GM23338 (cell line): ENCODE measurements around the gene DPM1. TPM values are rescaled to one million over a fixed set of nuclear protein-coding genes. Genes with fewer than 3 reads are reported as not detected.

Source experiments
- ATAC-seq: fragments of 200-7000 bp; cut with Tn5 transposase; 3 replicates; pipeline ENCODE4 v1.9.1; 2020
- DNase-seq: peaks from one replicate; pipeline ENCODE4 v3.0.0-alpha.2; 2015; ENCODE audit warnings: low spot score
- H2AFZ ChIP-seq: fragments of 200-600 bp; sonication (generic); 2 replicates; pipeline ENCODE4 v1.8.0; 2016; ENCODE audit warnings: antibody characterized with exemption, mild to moderate bottlenecking, moderate library complexity
- H3F3A ChIP-seq: fragments of 200-600 bp; sonication (generic); replicated peaks from 2 replicates; pipeline ENCODE4 v1.8.0; 2017; ENCODE audit warnings: antibody characterized with exemption, mixed run types, low read depth
- H3K27ac ChIP-seq: fragments of 200-600 bp; sonication (generic); 2 replicates; pipeline ENCODE4 v1.6.1; 2016; ENCODE audit warnings: low read depth
- H3K27me3 ChIP-seq: fragments of 200-600 bp; sonication (generic); 2 replicates; pipeline ENCODE4 v1.8.0; 2016; ENCODE audit warnings: mild to moderate bottlenecking, mixed run types, moderate library complexity; ENCODE audit not compliant: insufficient read depth
- H3K36me3 ChIP-seq: fragments of 200-600 bp; sonication (generic); 2 replicates; pipeline ENCODE4 v1.8.0; 2016; ENCODE audit warnings: mild to moderate bottlenecking; ENCODE audit not compliant: insufficient read depth
- H3K4me1 ChIP-seq: fragments of 200-600 bp; sonication (generic); 2 replicates; pipeline ENCODE4 v1.8.0; 2016; ENCODE audit warnings: mild to moderate bottlenecking, moderate library complexity; ENCODE audit not compliant: insufficient read depth
- H3K4me2 ChIP-seq: fragments of 200-600 bp; sonication (generic); 2 replicates; pipeline ENCODE4 v1.7.1; 2017; ENCODE audit warnings: mixed run types
- H3K4me3 ChIP-seq: fragments of 200-600 bp; sonication (generic); 2 replicates; pipeline ENCODE4 v1.6.1; 2016; ENCODE audit warnings: mixed run types
- H3K79me2 ChIP-seq: fragments of 200-600 bp; sonication (generic); replicated peaks from 2 replicates; pipeline ENCODE4 v1.8.0; 2017; ENCODE audit warnings: mild to moderate bottlenecking; ENCODE audit not compliant: insufficient read depth
- H3K9me2 ChIP-seq: fragments of 200-600 bp; sonication (generic); 2 replicates; pipeline ENCODE4 v1.8.0; 2017; ENCODE audit not compliant: insufficient read depth
- H4K20me1 ChIP-seq: fragments of 200-600 bp; sonication (generic); replicated peaks from 2 replicates; pipeline ENCODE4 v1.8.0; 2017; ENCODE audit warnings: mild to moderate bottlenecking; ENCODE audit not compliant: insufficient read depth
- H3K27ac Mint-ChIP-seq: 2 replicates; pipeline ENCODE4 v1.8.0; 2020; ENCODE audit warnings: inconsistent platforms, mild to moderate bottlenecking, moderate library complexity, mixed read lengths
- H3K27me3 Mint-ChIP-seq: 3 replicates; pipeline ENCODE4 v1.8.0; 2022; ENCODE audit warnings: low read depth, mild to moderate bottlenecking, moderate library complexity, mixed read lengths, inconsistent platforms; ENCODE audit not compliant: insufficient read depth, poor library complexity
- H3K36me3 Mint-ChIP-seq: 3 replicates; pipeline ENCODE4 v1.8.0; 2021; ENCODE audit warnings: low read depth, mild to moderate bottlenecking, inconsistent platforms, moderate library complexity, mixed read lengths
- H3K4me1 Mint-ChIP-seq: 3 replicates; pipeline ENCODE4 v1.8.0; 2020; ENCODE audit warnings: mild to moderate bottlenecking, inconsistent platforms, mixed read lengths
- H3K4me3 Mint-ChIP-seq: 3 replicates; pipeline ENCODE4 v1.8.0; 2021; ENCODE audit warnings: moderate library complexity, mild to moderate bottlenecking, inconsistent platforms, mixed read lengths
- H3K9me3 Mint-ChIP-seq: 3 replicates; pipeline ENCODE4 v1.8.0; 2020; ENCODE audit warnings: moderate library complexity, mild to moderate bottlenecking, inconsistent platforms, mixed read lengths
- CREB1 ChIP-seq: fragments of 250-450 bp; sonication (Bioruptor Pico); IDR thresholded peaks from 2 replicates; pipeline ENCODE4 v1.5.0; 2020; ENCODE audit warnings: low read depth, mild to moderate bottlenecking, moderate library complexity
- CTCF ChIP-seq, 2 experiments: fragments of 200-600 bp in 1 of 2; sonication (generic) in 1 of 2; conservative IDR thresholded peaks; 2 replicates each; pipeline versions ENCODE4 v1.5.1 to v1.6.1; 2016 to 2017; ENCODE audit warnings: antibody characterized with exemption in 2 of 2, low read depth in 2 of 2, mild to moderate bottlenecking in 2 of 2, moderate library complexity in 1 of 2
- JUNB ChIP-seq: IDR thresholded peaks from one replicate; pipeline ENCODE4 v1.6.1; 2016; ENCODE audit warnings: antibody characterized with exemption; ENCODE audit not compliant: unreplicated experiment
- NANOG ChIP-seq: IDR thresholded peaks from 2 replicates; pipeline ENCODE4 v1.6.1; 2016; ENCODE audit warnings: antibody characterized with exemption, borderline replicate concordance
- POLR2AphosphoS5 ChIP-seq: IDR thresholded peaks from 2 replicates; pipeline ENCODE4 v1.6.1; 2016; ENCODE audit warnings: antibody characterized with exemption, low read depth
- REST ChIP-seq: IDR thresholded peaks from one replicate; pipeline ENCODE4 v1.6.1; 2018; ENCODE audit warnings: antibody characterized with exemption; ENCODE audit not compliant: unreplicated experiment
- STAT1 ChIP-seq: IDR thresholded peaks from one replicate; pipeline ENCODE4 v1.6.1; 2016; ENCODE audit warnings: antibody characterized with exemption; ENCODE audit not compliant: unreplicated experiment
- ZNF114 ChIP-seq: fragments of 250-450 bp; sonication (Bioruptor Pico); IDR thresholded peaks from 2 replicates; pipeline ENCODE4 v1.5.0; 2020; ENCODE audit warnings: mild to moderate bottlenecking, moderate library complexity
- ZNF331 ChIP-seq: fragments of 250-450 bp; sonication (Bioruptor Pico); IDR thresholded peaks from 2 replicates; pipeline ENCODE4 v1.5.0; 2020; ENCODE audit warnings: low read depth, mild to moderate bottlenecking, moderate library complexity
- polyA plus RNA-seq: library from polyadenylated mRNA; unstranded; fragments of >200 nt; fragmentation: Nextera tagmentation; extraction: Ambion mirVana; gene quantifications from 2 replicates; pipeline ENCODE4 v1.2.1, GENCODE V29; 2016
- total RNA-seq: library from RNA; depleted of rRNA; stranded (reverse); fragments of >200 nt; shearing (Covaris generic); gene quantifications from 2 replicates; pipeline ENCODE4 v1.2.3, GENCODE V29; 2014
- TF ChIP-seq, protein P1 (sequence below): fragments of 250-450 bp; sonication (Bioruptor Pico); IDR thresholded peaks from 2 replicates; pipeline ENCODE4 v1.5.0; 2020; ENCODE audit warnings: mild to moderate bottlenecking, moderate library complexity

The DPM1 gene
- total and polyA plus RNA-seq, 2 experiments from 2014 or later, result 71.7 to 130 TPM

- TF ChIP-seq CTCF (conservative IDR thresholded peaks at IDR 0.05; ENCODE audit: low read depth in 2 of 2) (no peak), ZNF331 (CRISPR knock-in tag) (no peak), NANOG (no peak), CREB1 (CRISPR knock-in tag) (no peak), REST (no peak), POLR2AphosphoS5 (no peak)
Observed at GRCh38 chr20:50957276-50957675, 1.1 kb downstream of the DPM1 start (continued).

DNA sequence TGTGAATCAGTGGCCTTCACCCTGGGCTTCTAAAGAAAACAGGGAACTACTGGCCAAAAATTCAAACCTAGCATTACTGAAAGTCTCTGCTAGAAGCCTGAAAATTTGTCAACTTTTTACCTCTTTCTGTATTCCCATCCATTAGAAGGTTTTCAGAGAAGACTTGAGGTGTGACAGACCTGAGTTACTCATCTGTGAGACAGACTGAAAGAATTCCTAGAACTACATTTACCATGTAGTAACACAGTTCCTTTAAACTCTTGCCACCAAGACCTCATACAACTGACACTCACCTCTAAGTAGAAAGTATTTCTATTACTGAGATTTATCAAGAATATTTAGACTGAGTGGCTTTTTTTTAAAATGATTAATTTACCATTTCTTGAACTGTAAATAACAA, 4.5 kb downstream of the DPM1 start:
- Histone ChIP-seq H3F3A (no peaks in the 10 kb centered on the region), H3K4me3 (no peak overlapping the region), H4K20me1 (peaks cover 57% of the 10 kb centered on the region), H3K27me3 (no peaks in the 10 kb centered on the region), H3K9me2 (no peaks in the 10 kb centered on the region), H3K79me2 (peaks cover 89% of the 10 kb centered on the region), H3K4me2 (no peak overlapping the region), H3K27ac (no peak overlapping the region), H2AFZ (no peak overlapping the region), H3K4me1 (0 out of 2 replicates have a peak, but pooled peaks cover 14% of the 10 kb centered on the region), H3K36me3 (peaks cover 44% of the 10 kb centered on the region)
- peaks cover 11% of the 10 kb centered on the region for H3K27me3 Mint-ChIP-seq
- H3K27ac Mint-ChIP-seq, result no peak overlapping the region
- 0 out of 3 replicates have a peak, but pooled peaks cover 4% of the 10 kb centered on the region for H3K9me3 Mint-ChIP-seq
- no peak for DNase-seq
- no peak for ATAC-seq
- H3K4me3 Mint-ChIP-seq, result no peak overlapping the region
- H3K36me3 Mint-ChIP-seq, result peaks cover 52% of the 10 kb centered on the region
- peaks cover 13% of the 10 kb centered on the region for H3K4me1 Mint-ChIP-seq
- TF ChIP-seq JUNB (no peak), STAT1 (no peak), CTCF (conservative IDR thresholded peaks at IDR 0.05; ENCODE audit: low read depth in 2 of 2) (no peak), CREB1 (CRISPR knock-in tag) (no peak), ZNF114 (CRISPR knock-in tag) (no peak)
- TF ChIP-seq, protein P1, sequence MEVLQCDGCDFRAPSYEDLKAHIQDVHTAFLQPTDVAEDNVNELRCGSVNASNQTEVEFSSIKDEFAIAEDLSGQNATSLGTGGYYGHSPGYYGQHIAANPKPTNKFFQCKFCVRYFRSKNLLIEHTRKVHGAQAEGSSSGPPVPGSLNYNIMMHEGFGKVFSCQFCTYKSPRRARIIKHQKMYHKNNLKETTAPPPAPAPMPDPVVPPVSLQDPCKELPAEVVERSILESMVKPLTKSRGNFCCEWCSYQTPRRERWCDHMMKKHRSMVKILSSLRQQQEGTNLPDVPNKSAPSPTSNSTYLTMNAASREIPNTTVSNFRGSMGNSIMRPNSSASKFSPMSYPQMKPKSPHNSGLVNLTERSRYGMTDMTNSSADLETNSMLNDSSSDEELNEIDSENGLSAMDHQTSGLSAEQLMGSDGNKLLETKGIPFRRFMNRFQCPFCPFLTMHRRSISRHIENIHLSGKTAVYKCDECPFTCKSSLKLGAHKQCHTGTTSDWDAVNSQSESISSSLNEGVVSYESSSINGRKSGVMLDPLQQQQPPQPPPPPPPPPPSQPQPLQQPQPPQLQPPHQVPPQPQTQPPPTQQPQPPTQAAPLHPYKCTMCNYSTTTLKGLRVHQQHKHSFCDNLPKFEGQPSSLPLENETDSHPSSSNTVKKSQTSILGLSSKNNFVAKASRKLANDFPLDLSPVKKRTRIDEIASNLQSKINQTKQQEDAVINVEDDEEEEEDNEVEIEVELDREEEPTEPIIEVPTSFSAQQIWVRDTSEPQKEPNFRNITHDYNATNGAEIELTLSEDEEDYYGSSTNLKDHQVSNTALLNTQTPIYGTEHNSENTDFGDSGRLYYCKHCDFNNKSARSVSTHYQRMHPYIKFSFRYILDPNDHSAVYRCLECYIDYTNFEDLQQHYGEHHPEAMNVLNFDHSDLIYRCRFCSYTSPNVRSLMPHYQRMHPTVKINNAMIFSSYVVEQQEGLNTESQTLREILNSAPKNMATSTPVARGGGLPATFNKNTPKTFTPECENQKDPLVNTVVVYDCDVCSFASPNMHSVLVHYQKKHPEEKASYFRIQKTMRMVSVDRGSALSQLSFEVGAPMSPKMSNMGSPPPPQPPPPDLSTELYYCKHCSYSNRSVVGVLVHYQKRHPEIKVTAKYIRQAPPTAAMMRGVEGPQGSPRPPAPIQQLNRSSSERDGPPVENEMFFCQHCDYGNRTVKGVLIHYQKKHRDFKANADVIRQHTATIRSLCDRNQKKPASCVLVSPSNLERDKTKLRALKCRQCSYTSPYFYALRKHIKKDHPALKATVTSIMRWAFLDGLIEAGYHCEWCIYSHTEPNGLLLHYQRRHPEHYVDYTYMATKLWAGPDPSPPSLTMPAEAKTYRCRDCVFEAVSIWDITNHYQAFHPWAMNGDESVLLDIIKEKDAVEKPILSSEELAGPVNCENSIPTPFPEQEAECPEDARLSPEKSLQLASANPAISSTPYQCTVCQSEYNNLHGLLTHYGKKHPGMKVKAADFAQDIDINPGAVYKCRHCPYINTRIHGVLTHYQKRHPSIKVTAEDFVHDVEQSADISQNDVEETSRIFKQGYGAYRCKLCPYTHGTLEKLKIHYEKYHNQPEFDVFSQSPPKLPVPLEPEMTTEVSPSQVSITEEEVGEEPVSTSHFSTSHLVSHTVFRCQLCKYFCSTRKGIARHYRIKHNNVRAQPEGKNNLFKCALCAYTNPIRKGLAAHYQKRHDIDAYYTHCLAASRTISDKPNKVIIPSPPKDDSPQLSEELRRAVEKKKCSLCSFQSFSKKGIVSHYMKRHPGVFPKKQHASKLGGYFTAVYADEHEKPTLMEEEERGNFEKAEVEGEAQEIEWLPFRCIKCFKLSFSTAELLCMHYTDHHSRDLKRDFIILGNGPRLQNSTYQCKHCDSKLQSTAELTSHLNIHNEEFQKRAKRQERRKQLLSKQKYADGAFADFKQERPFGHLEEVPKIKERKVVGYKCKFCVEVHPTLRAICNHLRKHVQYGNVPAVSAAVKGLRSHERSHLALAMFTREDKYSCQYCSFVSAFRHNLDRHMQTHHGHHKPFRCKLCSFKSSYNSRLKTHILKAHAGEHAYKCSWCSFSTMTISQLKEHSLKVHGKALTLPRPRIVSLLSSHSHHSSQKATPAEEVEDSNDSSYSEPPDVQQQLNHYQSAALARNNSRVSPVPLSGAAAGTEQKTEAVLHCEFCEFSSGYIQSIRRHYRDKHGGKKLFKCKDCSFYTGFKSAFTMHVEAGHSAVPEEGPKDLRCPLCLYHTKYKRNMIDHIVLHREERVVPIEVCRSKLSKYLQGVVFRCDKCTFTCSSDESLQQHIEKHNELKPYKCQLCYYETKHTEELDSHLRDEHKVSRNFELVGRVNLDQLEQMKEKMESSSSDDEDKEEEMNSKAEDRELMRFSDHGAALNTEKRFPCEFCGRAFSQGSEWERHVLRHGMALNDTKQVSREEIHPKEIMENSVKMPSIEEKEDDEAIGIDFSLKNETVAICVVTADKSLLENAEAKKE (CRISPR knock-in tag), result no peak
